GM19099 (cell line): ENCODE measurements around the gene UROD.

Experiments used
- POLR2A ChIP-seq: IDR thresholded peaks from 3 replicates; pipeline ENCODE4 v1.6.1; 2011; ENCODE audit warnings: low read depth; ENCODE audit not compliant: insufficient read length; ENCODE audit errors: extremely low read depth

UROD gene

DNA sequence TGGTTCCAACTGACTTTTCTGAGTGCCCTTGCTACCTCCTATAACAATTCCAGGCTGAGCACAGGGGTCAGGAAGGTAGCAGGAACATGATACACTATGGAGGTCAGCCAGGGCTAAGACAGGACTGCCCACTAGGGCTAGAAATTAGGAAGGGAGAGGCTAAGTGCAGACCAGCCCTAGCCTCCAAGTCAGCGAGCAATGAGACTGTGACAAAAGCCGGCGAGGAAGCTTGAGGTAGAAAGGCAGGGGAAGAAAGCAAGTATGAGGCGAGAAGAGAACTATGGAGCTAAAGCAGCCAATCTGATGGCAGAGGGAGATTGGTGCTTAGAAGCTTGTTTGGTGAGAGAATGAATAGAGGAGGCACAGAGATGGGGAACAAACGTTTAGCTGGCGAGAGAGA, 4.7 kb downstream of the UROD start:
- TF ChIP-seq POLR2A, result no peak

DNA sequence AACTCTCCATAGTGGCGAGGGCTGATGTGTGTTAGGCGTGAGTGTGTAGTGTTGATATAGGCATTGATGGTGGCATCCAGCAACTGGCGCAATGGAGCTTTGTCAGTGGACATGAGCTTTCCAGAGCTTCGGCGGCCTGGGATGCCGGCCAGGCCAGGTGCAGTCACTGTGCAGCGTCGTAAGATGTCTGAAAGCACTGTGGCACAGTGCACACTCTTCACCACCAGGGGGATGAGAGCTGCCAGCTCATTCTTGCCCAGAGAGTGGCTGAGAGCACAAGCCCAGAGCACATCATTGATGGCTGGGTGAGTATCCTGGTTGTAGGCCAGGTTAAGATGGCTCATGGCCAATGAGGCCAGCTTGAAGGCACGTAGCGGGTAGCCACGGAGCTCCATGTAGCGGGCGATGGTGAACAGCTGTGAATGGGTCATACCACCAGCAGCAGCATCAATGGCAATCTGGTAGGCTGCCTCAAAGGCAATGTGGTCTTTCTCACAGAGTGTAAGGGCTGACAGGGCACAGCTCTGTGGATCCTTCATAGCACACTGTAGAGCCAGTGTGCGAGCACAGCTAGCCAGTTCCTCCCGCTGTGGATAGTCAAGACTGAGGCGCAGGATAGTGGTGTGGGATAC, 6.7 kb downstream of the UROD start:
- TF ChIP-seq POLR2A, result no peak

DNA sequence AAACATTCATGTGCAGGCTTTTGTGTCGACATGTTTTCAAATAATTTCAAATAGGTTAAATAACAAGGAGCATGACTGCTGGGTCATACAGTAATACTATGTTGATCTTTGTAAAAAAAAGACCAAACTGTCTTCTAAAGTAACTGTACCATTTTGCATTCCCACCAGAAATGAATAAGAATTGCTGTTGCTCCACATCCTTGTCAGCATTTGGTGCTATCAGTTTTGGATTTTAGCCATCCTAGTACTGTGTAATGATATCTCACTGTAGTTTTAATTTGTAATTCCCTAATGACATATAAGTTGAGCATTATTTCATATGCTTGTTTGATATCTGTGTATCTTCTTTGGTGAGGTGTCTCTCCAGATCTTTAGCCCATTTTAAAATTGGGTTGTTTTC, 11.6 kb downstream of the UROD start:
- TF ChIP-seq POLR2A, result no peak

DNA sequence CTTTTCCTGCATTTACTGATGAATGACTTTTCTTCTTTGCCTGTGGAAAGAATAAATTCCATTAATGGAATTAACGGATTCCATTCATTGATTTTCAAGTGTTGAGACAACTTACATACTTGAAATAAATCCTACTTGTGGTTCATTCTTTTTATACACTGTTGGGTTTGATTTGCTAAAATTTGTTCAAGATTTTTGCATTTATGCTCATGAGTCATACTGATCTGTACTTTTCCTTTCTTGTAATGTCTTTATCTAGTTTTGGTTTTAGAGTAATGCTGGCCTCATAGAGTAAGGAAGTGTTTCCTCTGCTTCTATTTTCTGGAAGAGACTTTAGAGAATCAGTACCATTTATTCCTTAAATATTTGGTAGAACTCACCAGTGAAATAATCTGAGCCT, 14.4 kb downstream of the UROD start:
- no peak for TF ChIP-seq POLR2A

DNA sequence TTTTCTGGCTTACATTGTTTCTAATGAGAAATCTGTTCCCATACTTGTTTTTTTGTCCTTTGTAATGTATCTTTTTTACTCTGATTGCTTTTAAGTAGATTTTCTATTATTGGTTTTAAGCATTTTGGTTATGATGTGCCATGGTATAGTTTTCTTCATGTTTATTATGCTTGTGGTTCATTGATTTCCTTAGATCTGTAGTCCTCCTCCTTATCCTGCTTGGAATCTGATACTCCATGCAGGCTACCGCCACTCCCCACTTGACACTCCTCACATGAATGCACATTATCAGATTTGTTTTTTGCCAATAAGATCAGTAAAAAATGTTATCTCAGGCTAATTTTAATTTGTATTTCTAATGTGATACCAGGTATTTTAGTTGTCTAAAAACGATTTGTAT, 20.8 kb downstream of the UROD start:
- TF ChIP-seq POLR2A, result no peak

DNA sequence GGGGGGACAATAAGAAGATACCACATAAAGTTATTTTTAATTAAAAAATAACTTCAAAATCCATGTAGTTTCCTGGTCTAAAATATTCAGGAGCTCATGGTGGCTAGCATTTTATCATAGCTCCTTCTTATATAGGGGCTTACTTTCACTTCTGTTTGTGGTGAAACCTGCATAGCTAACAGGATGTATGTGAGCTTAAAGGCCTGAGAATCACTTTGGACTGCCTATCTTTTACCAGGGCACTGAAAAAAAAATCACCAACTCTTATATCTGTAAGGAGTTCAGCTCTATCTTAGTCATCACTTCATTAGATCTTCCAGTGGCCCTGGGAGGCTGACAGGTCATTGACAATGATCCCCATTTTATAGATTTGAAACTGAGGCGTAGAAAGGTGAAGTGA, 21.3 kb downstream of the UROD start:
- no peak for TF ChIP-seq POLR2A

DNA sequence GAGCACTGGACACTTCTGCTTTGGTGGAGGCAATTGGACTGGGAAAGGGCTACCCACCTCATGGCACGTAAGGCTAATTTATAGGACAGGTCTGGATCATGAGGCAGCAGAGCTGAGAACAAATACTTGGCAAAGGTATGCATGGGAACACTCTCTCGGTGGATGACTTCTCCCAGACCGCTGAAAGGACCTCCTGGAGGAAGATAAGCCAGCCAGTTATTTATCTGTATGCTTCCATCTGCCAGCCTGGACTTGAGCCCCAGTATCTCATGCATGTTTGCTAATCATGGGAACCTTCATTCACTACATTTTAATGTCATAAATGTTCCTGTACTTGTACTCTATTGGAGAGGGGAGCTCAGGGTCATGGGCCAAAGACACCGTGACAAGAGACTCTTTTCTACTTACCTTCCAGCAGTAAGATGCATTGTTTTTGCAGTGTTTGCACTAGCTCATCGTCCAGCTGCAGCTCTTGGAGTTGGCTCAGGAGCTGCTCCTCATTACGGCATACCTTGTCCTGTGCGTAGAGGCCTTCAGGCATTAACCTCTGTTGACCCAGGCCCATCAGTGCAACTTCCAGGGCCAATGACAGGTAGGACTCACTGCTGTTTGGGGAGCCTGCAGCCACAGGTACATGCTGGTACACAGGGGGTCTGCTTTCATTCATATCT, 23.7 kb downstream of the UROD start:
- no peak for TF ChIP-seq POLR2A

DNA sequence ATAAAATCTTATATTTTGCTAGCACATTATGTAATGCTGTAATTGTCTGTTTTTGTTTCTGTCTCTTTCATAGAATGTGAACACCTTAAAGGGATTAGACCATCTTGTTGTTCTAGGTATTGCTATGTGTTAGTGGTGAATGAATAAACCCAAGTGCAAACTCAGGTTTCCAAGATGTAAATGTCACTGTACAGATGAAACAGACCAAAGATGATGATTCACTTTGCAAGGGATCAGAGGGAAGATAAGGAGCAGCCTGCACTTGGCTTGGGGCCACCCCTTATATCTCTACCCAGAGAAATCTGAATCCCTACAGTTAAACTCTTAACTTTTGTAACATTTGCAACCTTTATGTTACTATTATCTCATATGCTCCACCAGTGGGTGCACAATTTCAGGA, 25.4 kb downstream of the UROD start:
- TF ChIP-seq POLR2A, result no peak

DNA sequence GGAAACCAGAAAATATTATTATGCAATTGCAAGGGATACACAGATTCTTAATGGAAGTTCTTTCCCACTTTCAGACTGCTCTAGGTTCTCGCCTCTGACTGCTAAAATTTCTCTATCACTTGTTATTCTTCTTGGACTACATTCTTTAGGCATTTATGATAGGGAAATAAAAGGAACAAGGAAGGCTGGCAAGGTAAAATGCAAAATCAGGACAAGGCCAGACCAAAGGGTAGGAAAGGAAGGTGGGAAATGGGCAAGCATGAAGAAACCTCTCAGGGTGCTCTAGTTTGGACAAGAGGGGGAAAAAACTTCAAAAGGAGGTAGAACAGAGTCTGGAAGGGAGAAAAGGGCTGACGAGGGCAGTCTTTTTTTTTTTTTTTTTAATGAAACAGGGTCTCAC, 26.2 kb downstream of the UROD start:
- TF ChIP-seq POLR2A, result no peak

DNA sequence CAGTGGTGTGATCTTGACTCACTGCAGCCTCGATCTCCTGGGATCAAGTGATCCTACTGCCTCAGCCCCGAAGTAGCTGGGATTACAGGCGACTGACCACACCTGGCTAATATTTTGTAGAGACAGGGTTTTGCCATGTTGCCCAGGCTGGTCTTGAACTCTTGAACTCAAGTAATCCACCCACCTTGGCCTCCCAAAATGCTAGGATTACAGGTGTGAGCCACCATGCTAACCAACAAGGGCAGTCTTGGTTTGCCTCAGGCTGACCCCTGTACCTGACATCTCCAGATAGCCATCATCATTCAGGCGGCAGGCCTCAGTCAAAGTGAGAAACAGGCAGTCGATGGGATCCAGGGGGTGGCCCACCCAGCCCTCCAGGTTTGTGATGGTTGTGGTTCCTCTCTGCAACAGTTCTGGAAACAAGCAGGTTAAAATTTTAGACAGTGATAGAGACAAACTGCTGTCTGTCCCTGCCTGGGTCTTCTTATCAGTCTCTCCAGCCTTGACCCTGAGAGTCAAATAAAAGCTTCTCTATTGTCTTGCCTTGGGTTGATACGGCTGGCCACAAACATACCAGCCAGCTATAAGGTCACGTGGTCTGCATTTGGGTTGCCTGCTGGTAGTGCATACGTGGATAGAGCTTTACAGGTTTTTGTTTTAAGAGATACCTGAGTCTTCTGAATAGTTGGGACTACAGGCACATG, 26.8 kb downstream of the UROD start:
- TF ChIP-seq POLR2A, result no peak

DNA sequence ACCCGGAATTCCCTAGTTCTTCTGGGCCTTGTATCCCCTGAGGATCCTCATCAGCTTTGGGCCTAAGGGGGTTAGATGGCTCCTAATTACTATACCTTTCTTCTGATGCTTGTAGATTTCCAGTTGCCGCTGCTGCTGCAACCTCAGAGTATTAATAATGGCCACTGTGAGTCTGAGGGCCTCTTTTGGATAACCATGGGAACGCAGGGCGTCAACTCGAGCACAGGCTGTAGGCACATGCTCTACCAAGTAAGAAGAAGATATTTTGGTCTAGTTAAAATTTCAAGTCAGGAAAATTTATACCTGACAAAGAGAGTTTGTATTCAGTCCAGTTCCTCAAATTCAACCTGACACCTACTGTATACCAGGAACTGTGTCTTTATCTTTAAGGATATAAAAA, 28.2 kb downstream of the UROD start:
- no peak for TF ChIP-seq POLR2A

DNA sequence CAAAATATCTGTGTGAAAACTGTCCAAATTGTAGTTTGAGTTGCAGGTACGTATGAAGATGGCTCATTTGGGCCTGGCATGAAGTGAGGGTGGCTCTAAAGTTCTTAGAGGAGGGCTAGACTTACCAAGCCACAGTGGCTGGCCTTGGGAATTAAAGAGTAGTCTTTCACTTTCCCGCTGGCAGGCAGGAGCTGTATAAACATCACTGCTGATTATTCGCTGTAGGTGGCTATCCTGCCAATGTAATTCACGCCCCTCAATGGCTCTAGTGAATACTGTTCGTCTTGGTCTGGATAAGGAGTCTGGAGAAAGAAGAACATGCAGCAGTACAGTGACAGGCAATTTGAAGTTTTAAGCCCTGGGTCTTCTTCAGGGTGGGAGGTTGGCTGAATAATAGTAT, 31.0 kb downstream of the UROD start:
- TF ChIP-seq POLR2A, result no peak

DNA sequence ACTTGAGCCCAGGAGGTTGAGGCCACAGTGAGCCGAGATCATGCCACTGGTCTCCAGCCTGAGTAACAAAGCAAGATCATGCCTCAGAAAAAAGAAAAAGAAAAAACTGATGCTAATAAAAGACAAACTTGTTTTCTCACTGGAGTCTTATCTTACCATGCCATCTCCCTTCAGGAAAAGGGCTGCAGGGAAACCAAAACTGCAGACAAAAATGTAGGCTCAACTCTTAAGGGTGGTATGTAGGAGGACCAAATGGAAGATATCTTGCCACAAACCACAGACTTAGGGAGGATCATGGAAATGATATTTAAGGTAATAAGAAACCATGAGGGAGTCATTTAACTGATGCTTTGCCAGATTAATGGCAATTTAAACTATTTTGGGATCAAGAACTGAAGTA, 32.9 kb downstream of the UROD start:
- no peak for TF ChIP-seq POLR2A

DNA sequence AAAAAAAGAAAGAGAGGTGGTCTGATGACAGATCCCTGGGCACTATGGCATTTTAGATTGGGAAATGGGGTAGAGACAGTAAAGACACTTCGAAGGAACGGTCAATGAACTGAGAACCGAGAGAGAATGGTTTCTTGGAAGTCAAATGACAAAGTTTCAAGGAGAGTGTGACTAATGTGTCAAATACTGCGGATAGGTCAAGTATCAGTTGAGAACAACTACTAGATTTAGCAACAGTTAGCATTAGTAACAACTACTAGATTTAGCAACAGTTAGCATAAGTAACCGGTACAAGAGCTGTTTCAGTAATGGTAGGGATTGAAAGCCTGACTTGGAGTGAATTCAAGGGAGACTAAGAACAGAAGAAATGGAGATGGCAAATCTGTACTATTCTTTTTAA, 35.0 kb downstream of the UROD start:
- TF ChIP-seq POLR2A, result no peak

DNA sequence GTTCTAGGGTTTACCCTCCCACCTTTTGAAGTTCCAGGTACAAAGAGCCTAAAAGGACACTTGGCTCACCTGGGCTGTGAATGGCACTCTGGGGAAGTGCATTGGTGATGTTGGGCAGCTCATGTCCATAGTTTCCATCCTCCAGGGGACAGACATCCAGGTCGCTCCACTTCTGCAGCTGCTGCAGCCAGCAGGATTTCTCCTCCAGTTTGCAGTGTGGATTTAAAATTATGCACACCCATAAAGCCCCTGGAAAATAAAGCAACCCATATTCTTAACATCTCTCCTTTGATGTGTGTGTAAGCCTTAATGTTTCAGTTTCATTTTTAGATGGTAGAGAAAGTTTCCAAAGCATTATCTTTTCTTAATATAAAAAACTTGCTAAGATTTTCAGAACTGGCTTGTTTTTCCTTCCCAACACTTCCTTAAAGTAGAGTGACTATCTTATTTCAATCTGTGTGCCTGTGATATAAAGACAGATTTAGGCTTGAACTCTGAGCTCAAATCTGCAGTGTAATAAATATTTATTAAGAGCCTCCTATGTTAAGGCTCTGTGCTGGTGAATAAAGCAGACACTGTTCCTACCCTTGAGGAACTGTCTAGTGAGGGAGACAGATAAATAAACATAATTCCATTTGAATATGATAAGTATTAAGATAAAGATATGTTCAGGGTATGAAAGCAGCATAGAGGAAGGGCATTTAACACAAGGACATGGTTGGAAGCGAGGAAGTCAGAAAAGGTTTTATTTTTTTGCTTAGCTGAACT, 39.1 kb downstream of the UROD start:
- no peak for TF ChIP-seq POLR2A

DNA sequence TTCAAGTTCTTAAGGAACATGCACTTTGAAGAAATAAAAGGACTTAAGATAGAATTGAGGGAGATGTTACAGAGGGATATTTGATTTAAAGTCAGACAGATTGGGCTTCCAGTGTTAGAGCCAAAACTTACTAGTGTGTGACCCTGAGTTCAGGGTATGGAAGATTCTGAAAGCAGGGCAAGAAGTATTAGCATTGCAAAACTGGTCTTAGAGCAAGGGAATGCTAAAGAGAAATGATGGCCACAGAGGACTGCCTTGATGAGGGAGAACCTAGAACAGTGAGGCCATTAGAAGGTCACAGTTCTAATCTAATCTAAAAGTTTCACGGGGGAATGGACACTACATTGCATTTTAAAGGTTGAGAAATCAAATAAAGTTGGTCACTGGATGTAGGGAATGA, 45.5 kb downstream of the UROD start:
- no peak for TF ChIP-seq POLR2A

DNA sequence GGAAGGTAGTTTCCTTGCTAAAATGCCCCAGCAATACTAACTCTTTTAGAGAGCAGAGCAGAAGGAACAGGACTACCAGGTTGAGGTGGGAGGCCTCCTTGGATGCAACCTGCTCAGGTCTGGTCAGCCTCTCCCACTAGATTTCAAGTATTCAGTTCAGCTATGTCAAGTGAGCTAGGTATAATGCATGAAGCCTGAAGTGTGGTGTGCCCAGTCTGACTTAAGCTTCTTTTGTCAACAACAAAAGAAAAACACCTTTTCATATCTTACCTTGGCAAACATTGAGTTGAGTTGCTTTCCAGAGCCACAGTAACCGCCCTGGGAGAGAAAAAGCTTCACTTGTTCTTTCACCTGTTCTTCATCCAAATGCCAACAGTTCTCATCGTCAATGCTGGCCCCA, 47.8 kb downstream of the UROD start:
- no peak for TF ChIP-seq POLR2A

DNA sequence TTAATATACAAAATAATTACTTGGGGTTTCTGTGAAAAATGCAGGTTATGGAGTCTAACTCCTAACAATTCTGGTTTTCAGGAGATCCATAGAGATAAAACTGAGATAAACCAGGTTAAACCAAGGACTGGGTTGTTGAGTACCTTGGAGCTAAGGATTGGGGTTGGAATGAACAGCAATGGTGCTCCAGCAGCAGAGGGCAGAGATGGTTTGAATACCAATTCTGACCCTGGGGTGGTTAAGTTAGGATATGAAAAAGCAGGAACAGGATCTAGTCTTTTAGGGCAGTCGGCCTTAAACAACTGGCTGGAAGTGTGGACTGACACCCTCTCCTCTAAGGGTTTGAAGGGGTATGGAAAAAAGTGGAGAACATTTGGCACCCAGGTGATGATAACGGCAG, 53.0 kb downstream of the UROD start:
- no peak for TF ChIP-seq POLR2A
